HG03025 (cell line): Measurements from ENCODE around the gene HNF1A.
A peak's percentile ranks its signal among the peaks of the same experiment; 100 is the strongest.

Experiments used
- ATAC-seq: cut with Tn5 transposase; IDR thresholded peaks from one replicate; pipeline ENCODE4 v1.9.1; 2021; ENCODE audit warnings: mild to moderate bottlenecking, moderate library complexity; ENCODE audit not compliant: unreplicated experiment, low FRiP score

HNF1A gene

DNA sequence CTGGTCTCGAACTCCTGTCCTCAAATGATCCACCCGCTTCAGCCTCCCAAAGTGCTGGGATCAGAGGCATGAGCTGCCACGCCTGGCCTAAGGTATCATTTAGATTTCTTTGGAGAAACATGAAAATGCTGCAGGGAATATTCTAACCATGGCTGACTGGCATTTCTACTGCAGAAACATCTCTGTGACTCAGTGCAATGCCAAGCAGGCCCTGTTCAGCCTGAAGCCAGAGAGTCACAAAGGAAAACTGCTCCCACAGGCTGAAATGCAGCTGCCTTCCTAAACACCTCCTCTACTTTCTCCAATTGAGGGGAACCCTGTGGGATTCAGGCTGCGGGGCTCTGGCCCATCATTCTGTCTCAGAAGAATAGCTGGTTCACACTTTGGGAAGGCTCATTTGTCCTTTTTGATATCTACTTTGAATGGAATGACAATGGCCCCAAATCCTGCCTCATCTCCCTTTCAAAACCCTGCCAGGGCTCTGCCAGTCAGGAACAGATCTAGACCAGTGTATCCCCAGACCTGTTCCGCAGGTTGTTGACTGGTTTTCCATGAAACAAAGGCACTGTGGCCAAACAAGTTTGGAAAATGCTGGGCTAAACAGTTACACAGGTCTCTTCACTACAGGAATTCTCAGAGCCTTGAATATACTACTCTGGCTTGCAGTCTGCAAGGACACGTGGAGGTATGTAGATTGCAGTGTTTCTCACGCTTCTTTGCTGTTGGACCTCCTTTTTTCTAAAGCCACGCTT lies 30.2 kb downstream of the HNF1A start:
- no peak for ATAC-seq

- ATAC-seq: no peak
Measured at GRCh38 chr12:121009741-121010140, 31.4 kb downstream of the HNF1A start.

DNA sequence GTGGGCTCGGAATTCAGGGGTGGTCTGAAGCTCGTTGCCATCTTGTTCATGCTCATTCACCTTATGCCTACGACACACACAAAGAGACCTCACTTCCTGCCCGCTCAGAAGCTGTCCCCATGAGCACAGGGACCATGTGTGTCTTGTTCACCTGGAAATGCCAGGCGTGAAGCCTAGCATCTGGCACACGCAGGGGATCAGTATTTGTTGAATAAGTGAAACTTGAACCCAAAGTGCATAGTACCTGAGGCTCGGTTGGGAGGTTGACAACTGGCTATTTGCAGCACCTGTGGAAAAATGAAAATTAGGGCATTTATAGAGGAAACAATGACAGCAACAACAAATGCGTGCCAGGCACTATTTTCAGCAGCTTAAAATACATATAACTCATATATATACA lies 32.5 kb downstream of the HNF1A start:
- ATAC-seq: no peak

DNA sequence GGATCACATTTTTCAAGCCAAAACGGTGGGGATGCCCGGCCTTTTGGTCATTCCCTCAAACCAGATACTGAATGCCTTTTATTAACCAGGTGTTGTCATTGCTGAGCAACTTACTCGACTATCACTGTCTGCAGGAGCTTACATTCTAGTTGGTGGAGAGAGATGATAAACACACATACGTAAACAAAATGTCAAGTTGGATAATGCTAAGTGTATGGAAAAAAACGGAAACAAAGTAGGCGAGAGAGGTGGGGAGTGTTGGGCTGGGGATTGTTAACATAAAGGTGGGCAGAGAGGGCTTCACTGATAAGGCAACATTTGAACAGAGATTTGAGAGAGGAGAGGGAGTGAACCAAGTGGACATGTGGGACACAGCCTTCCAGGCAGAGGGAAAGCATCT lies 33.5 kb downstream of the HNF1A start:
- no peak for ATAC-seq

GRCh38 chr12:121013715-121014114 lies 35.4 kb downstream of the HNF1A start:
- ATAC-seq: no peak

- peak; percentile 95 for ATAC-seq
Measured at GRCh38 chr12:121015825-121016766, 37.8 kb downstream of the HNF1A start, which contains the start of gene C12orf43. TSS of gene C12orf43 (minus strand) at chr12:121016487. CDS start at chr12:121016474, 13 bp downstream.

DNA sequence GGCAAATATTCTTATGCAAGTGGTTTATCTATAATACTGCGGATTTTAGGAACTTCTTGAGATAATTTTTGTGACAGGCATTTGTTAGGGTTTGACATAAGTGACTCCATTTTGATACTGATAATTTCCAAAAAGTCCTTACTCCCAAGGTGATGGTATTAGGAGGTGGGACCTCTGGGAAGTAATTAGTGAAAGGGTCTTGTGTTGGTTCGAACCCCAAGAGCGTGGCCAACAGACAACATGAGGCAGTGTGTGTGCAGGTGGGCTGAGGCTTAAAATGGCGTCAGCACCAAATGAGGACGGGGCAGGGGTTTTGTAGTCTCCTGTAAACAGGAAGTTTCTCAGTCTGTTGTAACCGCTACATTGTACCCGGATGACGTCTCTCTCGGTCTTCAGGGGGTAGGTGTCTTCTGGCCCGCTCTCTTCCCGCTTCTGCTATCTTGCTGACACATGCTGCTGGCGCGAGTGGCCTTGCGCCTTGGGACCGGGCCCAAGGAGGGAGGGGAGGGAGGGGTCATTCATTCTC lies 39.7 kb downstream of the HNF1A start:
- ATAC-seq: no peak

- no peak for ATAC-seq
Measured at GRCh38 chr12:121018860-121019617, 40.7 kb downstream of the HNF1A start.

DNA sequence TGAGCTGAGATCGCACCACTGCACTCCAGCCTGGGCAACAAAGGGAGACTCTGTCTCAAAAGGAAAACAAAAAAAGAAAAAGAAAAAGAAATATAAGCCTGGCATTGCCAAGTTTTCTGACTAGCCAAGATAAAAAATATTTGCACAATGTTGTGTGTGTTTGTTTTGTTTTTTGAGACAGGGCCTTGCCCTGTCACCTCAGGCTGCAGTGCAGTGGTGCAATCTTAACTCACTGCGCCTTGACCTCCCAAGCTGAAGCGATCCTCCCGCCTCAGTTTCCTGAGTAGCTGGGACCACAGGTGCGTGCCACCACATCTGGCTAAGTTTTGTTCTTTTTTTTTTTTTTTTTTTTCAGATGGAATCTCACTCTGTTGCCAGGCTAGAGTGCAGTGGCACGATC lies 43.4 kb downstream of the HNF1A start:
- ATAC-seq: no peak

DNA sequence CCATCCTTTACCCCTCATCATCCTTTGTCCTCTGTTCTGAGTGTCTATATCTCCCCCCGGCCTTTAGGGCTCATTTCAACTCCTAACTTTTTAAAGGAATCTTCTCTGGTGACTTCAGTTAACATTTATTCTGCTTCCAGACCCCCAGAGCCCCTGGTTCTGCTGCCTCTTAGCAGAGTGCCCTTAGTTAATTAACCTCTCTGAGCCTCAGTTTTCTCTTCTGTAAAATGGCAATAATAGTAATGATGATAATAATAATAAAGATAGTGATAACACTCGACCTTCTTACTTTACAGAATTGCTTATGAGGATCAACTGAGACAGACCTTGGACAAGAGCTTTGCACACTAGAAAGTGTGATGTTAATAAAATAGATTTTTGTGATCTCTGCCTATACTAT lies 44.4 kb downstream of the HNF1A start:
- no peak for ATAC-seq

DNA sequence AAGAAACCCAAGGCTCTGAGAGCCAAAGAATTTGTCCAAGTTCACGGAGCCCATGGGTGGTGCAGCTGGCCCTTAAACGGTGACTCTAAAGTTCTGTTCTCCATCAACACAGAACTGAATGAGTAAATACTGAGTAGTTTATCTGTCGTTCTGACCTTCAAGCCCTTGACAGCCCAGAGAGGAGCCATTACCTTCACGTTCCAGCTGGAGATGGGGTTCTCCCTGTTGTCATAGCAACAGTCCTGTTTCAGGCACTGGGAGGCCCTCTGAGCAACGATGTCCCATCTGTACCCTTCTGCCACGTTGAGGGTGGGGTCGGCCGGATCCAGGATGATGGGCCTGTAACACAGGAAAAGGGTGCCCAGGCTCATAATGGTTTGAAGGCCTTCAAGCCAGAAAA lies 45.5 kb downstream of the HNF1A start:
- ATAC-seq: no peak

GRCh38 chr12:121025442-121026226 lies 47.3 kb downstream of the HNF1A start:
- ATAC-seq: no peak

DNA sequence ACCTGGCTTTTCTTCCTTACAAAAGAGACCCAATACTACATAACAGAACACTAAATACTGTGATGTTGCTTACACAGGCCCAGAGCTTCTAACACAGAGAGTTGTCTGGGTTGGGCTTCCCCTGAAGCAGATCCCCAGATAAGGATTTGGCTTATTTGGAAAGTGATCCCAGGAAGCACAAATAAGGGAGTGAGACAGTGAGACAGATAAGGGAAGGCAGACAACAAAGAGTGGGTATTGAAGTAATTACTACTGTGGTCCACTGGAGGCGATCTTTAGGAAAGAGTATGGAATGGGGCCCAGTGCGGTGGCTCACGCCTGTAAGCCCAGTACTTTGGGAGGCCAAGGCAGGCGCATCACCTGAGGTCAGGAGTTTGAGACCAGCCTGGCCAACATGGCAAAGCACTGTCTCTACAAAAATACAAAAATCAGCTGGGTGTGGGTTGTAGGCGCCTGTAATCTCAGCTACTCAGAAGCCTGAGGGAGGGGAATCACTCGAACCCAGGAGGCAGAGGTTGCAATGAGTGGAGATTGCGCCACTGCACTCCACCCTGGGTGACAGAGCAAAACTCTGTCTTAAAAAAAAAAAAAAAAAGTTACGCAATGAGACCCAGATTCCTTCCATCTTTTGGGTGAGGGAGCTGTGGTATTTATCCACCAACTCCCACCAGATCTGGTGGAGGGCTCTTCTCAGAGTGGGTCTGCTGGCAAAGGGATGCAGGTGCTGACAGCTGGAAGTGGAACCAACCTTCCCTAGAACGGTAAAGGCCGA lies 48.1 kb downstream of the HNF1A start:
- ATAC-seq: no peak

DNA sequence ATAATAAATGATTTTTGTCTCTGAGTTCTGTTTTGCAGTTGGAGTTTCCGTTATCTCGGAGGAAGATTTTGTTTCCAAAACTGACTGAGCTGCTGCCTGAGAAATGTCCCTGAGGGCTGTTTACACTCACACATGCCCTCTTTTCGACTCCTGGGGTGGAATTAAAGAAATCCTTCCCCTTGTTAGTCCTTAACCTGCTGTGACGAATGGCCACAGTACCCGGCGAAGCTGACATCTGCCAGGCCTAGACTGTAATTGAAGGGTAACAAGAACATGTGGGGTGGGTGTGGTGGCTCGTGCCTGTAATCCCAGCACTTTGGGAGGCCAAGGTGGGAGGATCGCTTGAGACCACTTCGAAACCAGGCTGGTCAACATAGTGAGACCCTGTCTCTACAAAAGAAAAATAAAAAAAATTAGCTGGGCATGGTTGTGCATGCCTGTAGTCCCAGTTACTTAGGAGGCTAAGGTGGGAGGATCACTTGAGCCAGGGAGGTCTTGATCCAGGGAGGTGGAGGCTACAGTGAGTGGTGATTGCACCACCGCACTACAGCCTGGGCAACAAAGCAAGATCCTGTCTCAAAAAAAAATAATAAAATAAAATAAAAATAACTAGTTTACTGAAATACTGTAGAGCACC lies 52.4 kb downstream of the HNF1A start:
- ATAC-seq: no peak

GRCh38 chr12:121033625-121034349 lies 55.4 kb downstream of the HNF1A start:
- no peak for ATAC-seq

DNA sequence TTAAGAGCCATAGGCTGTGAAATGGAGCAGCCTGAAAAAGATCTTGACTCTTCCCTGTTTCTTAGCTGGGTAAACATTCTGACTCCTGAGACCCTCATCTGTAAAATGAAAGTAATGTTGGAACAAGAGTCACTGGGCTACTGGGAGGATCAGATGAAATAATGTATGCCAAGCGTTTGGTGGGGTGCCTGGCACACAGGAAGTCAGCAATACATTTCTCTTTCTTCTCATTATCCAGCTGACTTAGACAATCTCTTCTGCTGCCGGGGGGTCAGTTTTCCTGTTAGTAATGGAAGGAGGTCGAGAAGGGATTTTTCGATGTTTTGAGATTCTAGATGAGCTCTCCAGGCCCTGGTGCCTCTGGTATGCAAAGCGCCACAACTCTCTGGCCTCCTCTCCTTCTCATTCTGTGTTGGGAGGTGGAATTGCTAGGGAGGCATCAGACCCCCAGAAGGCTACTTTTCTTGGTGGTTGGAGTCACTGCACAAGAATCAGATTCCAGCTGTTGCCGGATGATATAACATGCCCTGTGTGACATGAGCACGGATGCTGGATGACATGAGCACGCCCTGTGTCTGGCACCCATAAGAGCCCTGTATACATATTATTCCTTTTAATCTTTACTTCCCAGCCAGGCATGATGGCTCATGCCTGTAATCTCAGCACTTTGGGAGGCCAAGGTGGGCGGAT lies 56.4 kb downstream of the HNF1A start:
- ATAC-seq: no peak

GRCh38 chr12:121036810-121037326 lies 58.5 kb downstream of the HNF1A start:
- ATAC-seq: no peak
